GM21576 (cell line): Measurements from ENCODE around the gene IL6.
"Not testable (repeated sequence)": the region's sequence is repeated elsewhere in the genome, so short reads cannot be mapped to it uniquely, and the experiment has no call there.

Experiments used
- ATAC-seq: cut with Tn5 transposase; IDR thresholded peaks from one replicate; pipeline ENCODE4 v1.9.1; 2021; ENCODE audit warnings: mild to moderate bottlenecking, moderate library complexity; ENCODE audit not compliant: unreplicated experiment

The IL6 gene

DNA sequence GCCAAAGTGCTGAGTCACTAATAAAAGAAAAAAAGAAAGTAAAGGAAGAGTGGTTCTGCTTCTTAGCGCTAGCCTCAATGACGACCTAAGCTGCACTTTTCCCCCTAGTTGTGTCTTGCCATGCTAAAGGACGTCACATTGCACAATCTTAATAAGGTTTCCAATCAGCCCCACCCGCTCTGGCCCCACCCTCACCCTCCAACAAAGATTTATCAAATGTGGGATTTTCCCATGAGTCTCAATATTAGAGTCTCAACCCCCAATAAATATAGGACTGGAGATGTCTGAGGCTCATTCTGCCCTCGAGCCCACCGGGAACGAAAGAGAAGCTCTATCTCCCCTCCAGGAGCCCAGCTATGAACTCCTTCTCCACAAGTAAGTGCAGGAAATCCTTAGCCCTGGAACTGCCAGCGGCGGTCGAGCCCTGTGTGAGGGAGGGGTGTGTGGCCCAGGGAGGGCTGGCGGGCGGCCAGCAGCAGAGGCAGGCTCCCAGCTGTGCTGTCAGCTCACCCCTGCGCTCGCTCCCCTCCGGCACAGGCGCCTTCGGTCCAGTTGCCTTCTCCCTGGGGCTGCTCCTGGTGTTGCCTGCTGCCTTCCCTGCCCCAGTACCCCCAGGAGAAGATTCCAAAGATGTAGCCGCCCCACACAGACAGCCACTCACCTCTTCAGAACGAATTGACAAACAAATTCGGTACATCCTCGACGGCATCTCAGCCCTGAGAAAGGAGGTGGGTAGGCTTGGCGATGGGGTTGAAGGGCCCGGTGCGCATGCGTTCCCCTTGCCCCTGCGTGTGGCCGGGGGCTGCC, at the start of gene IL6:
IL6 (plus strand) TSS at position 294 of the 807 bp plus-strand sequence; CDS start at position 357, 63 bp downstream.
- no peak for ATAC-seq

DNA sequence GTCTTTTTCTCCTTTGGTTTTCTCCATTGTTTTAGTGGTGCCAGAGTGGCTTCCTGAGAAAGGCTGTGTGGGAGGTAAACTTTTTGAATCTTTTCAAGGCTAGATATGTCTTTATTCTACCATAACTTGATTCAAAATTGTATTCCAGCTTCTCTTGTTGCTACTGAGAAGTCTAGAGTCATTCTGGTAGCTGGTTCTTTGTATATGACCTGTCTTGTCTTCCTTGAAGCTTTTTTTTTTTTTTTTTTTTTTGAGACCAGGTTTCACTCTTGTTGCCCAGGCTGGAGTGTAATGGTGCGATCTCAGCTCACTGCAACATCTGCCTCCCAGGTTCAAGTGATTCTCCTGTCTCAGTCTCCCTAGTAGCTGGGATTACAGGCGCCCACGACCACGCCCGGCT, 49.7 kb upstream of the IL6 start:
- ATAC-seq: not testable (repeated sequence)

DNA sequence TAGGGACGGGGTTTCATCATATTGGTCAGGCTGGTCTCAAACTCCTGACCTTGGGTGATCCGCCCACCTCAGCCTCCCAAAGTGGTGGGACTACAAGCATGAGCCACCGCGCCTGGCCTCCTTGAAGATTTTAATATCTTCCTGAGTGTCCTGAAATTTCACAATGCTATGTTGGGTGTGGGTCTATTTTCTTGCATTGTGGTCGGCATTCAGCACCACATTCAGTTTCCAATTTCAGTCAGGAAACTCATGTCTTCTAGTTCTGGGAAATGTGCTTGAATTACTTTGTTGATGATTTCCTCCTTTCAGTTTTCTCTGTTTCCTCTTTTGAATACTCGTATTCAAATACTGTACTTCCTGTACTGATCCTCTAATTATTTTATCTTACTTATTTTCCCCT, 49.3 kb upstream of the IL6 start:
- no peak for ATAC-seq

DNA sequence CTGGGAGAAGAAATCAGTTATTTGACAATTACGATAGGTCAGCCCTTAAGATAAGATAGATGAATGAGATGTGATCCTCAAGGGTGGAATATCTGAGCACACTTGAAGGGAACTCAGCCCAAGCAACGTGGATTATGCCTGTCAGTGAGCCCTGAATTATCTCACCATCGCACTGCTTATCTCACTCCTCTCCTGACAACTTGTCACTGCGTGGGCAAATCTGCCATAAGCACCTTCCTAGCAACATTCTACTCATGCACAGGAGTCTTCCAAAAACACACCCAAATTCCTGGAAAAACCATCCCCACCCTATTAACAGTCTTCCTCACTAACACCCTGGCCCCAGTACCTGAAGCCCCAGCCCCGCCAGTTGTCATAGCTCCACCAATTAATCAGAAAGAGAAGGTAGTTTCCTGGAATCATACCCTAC, 46.5 kb upstream of the IL6 start:
- no peak for ATAC-seq

DNA sequence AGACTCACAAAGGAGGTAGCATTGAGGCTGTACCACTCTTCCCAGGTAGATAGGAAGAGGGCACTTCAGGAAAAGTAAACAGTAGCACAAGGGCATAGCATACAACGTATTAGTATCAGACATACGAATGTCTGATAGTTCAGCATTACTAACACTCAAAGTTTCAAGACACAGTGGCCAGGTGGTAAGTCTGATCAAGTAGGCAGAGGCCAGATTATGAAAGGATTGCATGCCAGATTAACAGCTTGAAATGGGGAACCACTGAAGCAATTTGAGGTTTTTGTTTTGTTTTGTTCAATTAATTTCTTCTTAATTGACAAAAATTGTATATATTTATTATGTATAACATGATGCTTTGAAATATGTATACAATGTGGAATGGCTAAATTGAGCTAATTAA, 45.7 kb upstream of the IL6 start:
- no peak for ATAC-seq

DNA sequence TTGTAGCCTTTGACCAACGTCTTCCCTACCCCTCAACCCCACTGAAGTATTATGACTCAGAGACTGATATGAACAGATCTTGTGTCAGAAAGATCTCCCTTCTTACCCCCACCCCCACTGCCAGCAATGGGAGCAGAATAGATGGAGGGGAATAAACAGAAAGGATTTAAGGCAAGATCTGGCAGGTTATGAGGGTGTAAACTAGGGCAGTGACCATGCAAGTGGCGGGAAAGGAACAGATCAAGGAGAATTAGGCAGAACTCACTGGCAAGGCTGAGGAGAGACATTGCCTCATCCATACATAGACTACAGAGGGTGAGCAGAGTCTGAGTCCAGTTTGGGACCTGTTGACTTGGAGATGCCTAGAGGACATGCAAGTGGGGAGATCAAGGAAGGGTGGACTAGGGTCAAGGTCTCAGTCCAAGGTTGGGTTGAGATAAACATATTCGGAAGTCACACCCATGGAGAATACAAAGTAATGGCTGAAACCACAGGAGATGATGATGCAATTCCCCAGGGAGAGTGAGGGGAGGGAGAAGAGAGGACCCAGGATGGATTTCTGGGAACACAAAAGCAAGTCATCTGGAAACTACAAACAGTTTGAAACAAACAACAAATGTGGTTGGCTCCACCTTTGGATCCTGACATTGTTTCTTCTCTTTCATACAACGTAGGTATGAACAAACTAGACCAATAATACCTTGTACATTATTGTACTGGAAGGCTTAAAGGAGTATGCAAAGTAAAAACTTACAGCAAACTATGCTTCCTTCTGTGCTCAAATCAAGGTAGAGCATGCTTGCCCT, 44.9 kb upstream of the IL6 start:
- ATAC-seq: no peak

DNA sequence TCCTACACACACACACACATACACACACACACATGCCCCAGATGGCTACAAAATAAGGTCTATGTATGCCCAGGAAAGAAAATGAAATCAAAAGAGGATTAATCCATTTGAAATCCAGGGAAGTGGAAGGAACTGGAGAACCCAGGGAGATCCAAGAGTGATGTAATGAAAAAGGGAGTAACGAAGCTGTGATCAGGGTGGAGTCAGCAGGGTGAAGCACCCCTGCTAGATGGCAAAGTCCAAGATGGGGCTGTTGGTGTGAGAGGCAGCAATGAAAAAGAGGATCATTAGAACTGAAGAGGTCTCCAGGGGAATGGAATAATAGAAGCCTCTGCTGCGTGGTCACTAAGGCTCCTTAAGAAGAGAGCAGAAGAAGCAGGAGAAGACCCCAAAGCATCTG, 43.6 kb upstream of the IL6 start:
- no peak for ATAC-seq

DNA sequence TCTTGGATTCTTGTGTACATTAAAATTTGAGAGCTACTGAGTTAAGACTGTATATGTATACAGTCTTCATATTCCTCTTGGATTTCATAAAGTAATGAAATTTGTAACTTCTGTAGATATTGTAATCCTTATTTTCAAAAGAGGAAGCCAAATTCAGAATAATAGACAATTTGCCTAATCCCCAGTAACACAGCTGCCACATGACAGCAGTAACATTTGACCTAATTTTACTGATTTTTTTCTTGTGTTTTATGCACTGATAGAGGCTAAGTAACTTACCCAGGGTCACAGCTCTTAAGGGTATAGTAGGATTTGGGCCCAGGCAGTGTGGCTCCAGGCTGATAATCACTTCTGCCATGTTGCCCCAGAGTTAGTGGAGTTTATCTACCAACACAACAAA, 40.4 kb upstream of the IL6 start:
- ATAC-seq: no peak

DNA sequence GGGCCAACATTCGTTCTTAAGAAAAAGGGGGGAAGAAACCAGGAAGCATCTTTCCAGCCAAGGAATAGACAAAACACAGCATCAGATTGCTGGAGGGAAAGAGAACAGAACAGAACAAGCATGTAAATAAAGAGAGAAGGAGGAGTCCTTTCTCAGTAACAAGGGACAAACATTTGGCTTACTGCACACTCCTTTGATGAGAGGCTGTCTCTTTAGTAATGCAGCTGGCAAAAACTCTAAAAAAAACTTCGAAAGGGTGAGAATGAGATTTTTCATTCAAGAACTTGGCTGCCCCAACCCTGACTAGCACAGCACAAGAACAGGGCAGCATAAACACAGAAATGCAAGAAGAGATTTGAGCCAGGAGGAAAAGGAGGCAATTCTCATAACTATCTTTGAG, 38.9 kb upstream of the IL6 start:
- ATAC-seq: no peak

DNA sequence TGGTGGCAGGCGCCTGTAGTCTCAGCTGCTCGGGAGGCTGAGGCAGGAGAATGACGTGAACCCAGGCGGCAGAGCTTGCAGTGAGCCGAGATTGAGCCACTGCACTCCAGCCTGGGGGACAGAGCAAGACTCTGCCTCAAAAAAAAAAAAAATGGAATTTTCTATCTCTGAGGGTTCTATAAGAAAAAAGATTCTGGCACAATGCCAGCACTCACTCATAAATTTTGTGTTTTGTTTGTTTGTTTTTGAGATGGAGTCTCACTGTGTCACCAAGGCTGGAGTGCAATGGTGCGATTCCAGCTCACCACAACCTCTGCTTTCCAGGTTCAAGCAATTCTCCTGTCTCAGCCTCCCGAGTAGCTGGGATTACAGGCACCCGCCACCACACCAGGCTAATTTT, 38.1 kb upstream of the IL6 start:
- ATAC-seq: not testable (repeated sequence)

DNA sequence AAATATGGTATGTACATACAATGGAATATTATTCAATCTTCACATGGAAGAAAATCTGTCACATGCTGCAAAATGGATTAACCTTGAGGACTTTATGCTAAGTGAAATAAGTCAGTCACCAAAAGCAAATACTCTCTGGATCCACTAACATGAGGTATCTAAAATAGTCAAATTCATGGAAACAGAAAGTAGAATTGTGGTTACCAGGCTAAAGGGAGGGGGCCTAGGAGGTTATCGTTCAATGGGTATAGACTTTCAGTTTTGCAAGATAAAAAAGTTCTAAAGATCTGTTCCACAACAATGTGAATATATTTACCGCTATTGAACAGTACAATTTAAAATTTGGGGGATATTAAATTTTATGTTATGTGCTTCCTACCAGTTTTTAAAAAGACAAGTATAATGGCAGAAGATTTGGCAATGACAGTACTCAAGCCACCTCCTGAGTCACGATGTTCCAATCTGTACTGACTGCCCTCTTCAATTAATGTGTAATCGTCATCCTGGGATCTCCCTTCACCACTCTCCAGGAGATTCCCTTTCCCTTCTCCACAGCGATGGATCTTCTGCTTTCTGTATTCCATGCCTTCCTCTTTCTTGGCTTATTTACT, 32.3 kb upstream of the IL6 start:
- ATAC-seq: no peak

DNA sequence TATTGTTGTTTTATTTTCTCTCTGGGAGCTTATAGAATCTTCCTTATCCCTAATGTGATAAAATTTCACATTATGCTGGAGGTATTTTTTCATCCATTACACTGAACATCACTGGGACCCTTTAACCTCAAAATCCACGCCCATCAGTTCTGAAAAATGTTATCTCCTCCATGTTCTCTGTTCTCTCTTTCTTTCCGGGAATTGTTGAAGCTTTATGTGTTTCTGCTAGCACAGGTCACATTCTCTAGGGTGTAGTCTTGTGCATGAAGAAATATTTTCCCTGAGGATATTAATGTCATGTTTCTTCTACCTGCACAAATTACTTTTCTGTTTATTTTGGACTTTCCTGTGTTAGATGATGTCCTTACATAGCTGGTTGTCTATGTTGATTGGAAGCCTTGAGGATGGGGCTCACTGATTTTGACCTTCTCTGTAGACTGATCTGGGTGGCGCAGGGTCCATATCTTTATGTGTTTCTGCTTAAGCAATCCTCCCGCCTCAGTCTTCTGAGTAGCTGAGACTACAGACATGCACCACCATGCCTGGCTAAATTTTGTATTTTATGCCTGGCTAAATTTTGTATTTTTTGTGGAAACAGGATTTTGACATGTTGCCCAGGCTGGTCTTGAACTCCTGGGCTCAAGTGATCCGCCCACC, 31.4 kb upstream of the IL6 start:
- ATAC-seq: no peak

DNA sequence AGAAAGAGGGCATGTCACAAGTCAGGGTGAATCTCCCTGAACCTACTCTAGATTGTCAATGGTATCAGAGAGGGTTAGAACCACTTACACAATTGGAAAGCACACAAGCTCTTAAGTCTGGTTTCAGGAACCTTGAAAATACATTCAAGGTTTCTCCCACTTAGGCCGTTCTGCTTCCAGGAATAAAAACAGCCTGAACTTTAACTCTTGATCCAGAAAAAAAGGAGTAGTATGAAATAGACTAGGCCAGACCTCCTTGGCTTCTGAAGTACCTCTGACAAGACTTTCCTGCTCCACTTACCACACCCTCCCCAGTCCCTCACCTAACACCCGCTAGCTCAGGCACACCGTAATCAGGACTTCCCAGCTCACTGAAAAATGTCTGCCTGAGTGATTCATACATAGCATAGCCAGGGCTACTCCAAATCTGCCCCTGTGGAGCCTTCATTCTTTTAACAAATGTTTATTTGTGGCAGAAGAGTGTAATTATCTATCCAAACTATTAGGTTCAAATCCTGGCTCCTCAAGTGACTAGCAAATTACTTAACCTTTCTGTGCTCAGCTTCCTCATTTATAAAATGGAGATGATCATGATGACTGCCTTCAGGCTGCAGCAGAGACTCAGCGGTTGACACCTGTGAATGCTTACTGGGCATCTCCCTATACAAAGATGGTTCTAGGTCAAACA, 30.3 kb upstream of the IL6 start:
- ATAC-seq: no peak

DNA sequence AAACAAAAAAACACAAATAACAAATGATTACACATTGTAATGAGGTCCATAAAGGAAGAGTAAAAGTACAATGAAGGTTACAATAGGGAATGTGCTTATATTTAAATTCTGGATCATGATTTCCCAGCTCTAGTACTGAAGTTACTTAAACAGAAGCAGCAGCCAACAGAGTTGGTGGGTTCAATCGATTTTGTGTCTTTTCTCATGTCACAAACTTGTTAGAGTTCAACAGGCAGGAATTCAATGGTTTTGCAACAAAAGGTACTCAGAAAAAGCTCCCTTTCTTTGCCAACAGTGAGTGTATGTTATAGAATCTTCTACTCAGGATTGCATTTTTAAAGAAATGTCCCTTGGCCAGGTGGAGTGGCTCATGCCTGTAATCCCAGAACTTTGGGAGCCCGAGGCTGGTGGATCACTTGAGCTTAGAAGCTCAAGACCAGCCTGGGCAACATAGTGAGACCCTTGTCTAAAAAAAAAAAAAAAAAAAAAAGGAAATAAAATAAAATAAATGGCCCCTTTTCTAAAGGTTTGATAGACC, 29.6 kb upstream of the IL6 start:
- no peak for ATAC-seq

DNA sequence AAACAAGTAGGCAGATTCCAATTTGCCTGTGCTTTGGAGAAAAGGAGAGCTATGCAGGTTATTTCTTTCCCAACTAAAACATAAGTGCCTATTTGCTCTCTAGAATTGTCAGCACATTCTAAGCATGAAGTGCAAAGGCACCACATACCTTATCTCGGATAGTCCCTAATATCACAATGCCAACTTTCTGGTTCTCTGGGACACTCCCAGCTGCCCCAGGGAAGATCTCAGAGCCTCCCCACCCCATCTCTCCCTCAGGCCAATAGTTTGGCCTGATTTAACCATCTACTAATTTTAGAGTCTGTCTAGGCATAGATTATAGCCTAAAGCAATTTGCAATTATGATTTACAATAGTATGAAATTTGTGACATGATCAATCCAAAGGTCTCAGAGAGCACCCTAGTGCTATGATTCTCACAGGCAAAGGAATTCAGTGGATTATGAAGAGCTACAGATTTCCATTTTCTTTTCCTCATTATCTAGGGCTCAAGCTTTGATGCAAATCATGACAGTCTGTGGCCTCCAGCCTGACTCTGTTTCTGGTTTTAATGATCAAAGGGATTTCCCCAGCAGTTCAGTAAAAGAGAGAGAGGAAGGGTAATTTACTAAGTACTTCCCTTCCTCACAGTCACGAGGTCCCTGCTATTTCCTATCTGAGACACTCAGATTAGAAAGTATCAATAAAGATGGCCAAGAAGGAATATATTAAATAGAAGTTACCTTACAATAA, 29.0 kb upstream of the IL6 start:
- peak; percentile 80 for ATAC-seq

DNA sequence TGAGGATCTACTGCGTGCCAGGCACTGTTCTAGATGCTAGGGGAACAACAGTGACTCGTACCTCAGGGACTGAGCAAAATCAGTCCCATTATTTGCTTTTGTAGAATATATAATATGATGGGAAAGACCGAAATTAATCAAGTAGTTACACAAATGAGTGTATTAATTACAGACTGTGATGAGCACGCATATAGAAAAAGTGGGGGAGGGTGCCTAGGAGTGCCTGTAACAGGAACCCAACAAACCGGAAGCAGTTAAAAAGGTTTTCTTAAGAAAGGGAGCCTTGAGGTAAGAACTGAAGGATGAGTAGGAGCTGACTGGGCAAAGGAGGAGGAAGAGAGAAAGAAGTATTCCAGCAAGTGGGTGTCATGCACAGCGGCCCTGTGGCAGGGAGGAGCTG, 28.2 kb upstream of the IL6 start:
- no peak for ATAC-seq

DNA sequence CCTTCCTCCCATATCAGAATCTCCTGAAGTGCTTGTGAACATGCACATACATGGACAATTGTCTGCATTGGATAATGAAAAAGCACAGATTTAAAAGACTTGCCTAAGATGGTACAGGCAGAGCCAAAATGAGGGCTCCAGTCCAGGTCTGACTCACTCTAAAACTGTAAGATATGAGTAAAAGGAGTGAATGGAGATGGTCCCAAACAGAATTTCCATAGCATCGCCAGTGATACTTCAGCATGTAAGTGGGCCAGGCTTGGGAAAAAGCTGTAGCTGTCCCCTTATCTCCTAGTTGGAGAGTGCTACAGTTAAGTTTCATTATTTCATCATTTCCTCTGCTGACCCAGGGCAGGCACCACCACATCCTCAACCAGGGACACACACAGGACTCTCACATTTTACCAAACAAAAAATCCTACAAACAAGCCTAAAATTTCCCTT, 26.4 kb upstream of the IL6 start:
- no peak for ATAC-seq

DNA sequence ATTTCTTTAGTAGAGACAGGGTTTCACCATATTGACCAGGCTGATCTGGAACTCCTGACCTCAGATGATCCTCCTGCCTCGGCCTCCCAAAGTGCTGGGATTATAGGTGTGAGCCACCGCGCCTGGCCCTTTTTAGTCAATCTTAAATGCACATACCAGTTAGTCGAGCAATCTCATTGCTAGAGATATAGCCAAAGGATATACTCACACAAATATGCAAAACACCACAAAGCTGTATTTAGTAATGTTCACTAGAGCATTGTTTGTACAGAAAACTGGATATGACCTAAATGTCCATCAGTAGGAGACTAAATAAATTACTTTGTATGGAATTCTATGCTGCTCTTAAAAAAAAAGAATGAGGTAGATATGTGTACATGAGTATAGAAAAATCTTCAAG, 24.5 kb upstream of the IL6 start:
- no peak for ATAC-seq

DNA sequence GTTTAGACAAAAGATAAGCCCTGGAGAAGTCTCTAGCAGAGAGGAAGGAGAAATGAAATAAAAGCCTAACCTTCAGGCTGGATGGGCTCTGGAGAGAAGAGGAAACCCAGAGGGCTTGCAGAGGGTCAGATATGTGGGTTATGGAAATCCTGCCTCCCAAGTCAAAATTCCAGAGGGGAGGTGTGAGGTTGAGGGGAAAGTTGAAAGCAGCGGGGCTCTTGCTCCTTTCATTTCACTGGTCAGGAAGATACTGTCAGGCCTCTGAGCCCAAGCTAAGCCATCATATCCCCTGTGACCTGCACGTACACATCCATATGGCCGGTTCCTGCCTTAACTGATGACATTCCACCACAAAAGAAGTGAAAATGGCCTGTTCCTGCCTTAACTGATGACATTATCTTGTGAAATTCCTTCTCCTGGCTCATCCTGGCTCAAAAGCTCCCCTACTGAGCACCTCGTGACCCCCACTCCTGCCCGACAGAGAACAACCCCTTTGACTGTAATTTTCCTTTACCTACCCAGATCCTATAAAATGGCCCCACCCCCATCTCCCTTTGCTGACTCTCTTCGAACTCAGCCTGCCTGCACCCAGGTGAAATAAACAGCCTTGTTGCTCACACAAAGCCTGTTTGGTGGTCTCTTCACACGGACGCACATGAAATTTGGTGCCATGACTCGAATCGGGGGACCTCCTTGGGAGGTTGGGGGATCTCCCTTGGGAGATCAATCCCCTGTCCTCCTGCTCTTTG, 23.7 kb upstream of the IL6 start:
- not testable (repeated sequence) for ATAC-seq
